Measurements from ENCODE around the gene CDC7.
"Not testable (repeated sequence)": the region's sequence is repeated elsewhere in the genome, so short reads cannot be mapped to it uniquely, and the experiment has no call there.

CDC7 gene

DNA sequence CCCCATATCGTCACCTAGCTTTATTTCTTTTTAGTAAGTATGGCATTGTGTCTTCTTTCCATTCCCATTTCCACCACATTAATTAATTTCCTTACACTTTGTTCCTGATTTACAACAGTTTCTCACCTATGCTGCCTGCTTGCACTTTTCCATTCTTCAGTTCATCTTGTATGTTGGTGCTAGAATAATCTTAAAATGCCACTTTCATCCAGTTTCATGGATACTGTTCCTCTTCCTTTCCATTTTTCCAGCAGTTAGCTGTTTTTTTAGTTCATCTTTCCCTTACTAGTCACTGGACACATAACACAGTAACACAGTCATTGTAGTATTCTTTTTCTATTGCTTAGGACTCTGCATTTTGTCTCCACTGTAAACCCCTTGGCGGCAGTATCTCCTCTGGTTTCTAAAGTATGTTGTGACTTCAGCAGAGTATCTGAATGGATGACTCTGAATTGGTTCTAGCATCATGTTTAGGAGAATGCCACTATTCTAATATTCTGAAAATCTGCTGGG is 2.1 kb downstream of the CDC7 start:
- peak overlapping the region in 1 of 2 donors; percentile 27 for H3K4me3 Mint-ChIP-seq
- no peaks in the 10 kb centered on the region for H3K27me3 Mint-ChIP-seq
- no peak for DNase-seq
- peaks cover 16% of the 10 kb centered on the region for H3K4me1 Mint-ChIP-seq
- H3K27ac Mint-ChIP-seq, result peak overlapping the region in 1 of 2 donors; percentile 40
- no peaks in the 10 kb centered on the region for H3K9me3 Mint-ChIP-seq
- no peak for ATAC-seq

DNA sequence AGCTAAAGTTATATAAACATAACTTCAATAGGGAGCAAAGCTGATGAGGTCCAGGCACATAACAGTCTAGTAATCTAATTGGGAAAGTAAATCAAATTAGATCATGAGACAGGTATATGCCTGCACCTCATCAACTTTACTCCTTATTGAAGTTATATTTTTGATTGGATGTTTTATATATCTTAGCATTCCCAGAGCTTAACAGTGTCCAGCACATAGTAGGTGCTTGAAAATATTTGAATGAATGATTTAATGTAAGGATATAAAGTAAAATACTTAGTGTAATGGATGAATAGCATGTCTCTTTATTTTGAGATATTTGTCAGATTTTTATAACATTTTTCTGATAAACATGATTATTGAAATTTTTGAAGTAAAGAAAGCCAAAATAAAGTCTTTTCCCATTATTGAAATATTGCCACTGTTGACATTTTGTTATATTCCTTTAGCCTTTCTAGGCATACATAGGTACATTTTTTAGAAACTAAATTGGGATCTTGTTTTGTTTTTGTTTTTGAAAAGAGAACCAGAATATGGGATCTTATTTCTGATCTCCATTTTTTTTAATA is 2.8 kb downstream of the CDC7 start:
- no peak overlapping the region for H3K27ac Mint-ChIP-seq

DNA sequence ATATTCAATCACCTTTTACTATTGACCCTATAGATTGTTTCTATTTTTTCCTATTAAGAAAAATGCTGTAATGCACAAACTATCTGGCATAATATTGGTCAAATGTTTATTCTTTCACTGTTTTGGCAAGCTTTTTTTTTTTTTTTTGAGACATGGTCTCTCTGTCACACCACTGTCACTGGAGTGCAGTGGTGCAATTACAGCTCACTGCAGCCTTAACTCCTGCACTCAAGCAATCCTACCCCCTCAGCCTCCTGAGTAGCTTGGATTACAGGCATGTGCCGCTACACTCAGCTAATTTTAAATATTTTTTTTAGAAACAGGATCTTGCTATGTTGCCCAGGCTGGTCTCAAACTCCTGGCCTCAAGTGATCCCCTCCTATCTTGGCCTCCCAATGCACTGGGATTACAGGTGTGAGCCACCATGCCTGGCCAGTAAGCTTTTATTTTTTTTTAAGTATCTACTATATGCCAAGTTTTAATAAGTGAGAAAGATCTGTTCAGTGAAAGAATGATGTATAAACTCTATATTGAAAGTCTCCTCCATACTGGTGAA is 3.4 kb downstream of the CDC7 start:
- Mint-ChIP-seq H3K4me3 (no peak overlapping the region), H3K9me3 (no peaks in the 10 kb centered on the region), H3K4me1 (peaks cover 16% of the 10 kb centered on the region), H3K27ac (no peak overlapping the region), H3K27me3 (no peaks in the 10 kb centered on the region)
- ATAC-seq (no peak), DNase-seq (no peak)

More for the DNA sequence above, 2.8 kb downstream of the CDC7 start:
- H3K27me3 Mint-ChIP-seq, result no peaks in the 10 kb centered on the region
- no peak for DNase-seq
- H3K4me3 Mint-ChIP-seq, result no peak overlapping the region
- peaks cover 16% of the 10 kb centered on the region for H3K4me1 Mint-ChIP-seq
- H3K9me3 Mint-ChIP-seq, result no peaks in the 10 kb centered on the region
- ATAC-seq, result no peak

DNA sequence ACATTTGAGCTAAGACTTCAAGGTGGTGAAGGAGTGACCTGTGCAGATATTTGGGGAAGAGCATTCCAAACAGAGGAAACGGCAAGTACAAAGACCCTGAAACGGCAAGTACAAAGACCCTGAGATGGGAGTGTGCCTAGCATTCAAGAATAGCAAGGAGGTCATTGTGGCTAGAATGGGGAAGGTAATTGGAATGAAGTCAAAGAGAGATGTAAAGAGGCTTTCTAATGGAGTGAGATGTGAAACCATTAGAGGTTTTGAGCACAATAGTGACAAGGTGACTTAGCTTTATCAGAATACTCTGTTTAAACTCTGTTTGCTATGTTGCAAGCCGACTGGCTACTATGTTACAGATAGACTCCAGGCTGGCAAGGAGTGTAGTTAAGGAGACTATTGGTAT is 4.4 kb downstream of the CDC7 start:
- no peaks in the 10 kb centered on the region for H3K9me3 Mint-ChIP-seq
- peaks cover 16% of the 10 kb centered on the region for H3K4me1 Mint-ChIP-seq
- no peak overlapping the region for H3K27ac Mint-ChIP-seq
- no peak overlapping the region for H3K4me3 Mint-ChIP-seq
- ATAC-seq (no peak), DNase-seq (no peak)
- no peaks in the 10 kb centered on the region for H3K27me3 Mint-ChIP-seq

DNA sequence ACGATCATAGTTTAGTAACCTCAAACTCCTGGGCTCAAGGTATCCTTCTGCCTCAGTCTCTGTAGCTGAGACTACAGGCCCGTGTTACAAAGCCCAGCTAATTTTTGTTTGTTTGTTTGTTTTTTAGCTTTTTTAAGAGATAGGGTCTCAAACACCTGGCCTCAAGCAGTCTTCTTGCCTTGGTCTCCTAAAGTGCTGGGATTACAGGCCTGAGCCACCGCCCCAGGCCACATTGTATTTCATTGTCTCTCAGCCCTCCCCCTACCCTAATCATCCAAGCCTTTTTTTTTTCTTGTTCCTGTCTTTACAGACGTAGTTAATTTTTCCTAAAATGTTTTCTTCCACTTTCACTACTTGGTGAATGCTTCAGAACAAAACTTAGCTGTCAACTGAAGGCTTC is 5.4 kb downstream of the CDC7 start:
- Mint-ChIP-seq H3K27ac (peak overlapping the region in 1 of 2 donors; percentile 14), H3K27me3 (no peaks in the 10 kb centered on the region), H3K4me3 (no peak overlapping the region), H3K4me1 (peaks cover 16% of the 10 kb centered on the region), H3K9me3 (no peaks in the 10 kb centered on the region)
- ATAC-seq (no peak), DNase-seq (no peak)

DNA sequence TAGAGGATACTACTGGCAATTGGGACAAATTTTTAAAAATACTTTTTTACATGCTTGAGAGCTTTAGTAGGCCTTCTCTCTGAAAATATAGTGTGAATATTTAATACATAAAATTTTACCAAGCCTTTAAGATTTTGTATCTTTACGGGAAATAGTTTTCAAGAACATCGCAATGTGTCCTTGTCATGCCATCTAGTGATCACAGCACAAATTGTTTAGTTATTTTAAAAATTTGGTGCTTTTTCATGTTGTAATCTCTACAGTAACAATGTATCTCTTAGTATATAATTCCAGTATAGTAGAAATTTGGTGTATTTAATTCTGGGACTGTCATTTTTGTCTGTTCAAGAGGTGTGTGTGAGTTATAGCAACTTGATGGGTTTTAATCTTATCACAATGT is 6.7 kb downstream of the CDC7 start:
- ATAC-seq (no peak), DNase-seq (no peak)
- Mint-ChIP-seq H3K4me1 (peaks cover 16% of the 10 kb centered on the region), H3K27ac (no peak overlapping the region), H3K4me3 (no peak overlapping the region), H3K9me3 (no peaks in the 10 kb centered on the region), H3K27me3 (no peaks in the 10 kb centered on the region)

DNA sequence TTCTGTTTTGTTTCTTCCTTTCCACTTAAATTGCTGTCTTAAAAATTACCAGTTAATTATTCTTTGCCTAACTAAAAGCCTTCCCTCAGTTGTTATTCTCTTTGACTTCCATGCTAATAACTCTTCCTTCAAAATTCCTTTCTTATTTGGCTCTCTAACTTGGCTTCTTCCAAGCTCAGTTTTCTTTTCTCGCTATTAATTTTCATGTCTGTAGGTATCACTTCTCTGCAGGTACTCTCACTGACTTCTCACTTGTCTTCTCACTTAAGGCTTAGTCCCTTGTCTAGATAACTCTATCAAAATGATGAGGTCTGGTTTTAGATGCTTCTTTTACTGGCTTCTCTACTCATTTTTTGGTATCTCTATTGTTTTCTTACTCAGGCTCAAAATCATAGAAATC is 10.1 kb downstream of the CDC7 start:
- Mint-ChIP-seq H3K27me3 (no peaks in the 10 kb centered on the region), H3K4me1 (no peaks in the 10 kb centered on the region), H3K27ac (no peak overlapping the region), H3K9me3 (no peaks in the 10 kb centered on the region), H3K4me3 (no peak overlapping the region)
- DNase-seq (no peak), ATAC-seq (no peak)

DNA sequence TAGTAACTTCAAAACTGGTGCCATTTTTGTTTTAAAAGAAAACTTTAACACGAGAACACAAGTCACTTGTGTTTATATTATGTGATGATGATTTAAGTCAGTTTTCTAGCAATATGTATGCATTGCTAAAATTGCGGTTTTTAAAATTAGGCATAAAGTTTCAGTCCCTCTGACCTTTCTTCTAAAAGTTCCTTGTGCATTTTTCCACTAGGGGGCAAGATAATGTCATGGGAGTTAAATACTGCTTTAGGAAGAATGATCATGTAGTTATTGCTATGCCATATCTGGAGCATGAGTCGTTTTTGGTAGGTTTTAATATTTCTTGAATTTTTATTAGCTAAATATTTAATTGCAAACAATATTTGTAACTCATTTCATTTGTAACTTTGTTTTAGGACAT is 10.7 kb downstream of the CDC7 start:
- ATAC-seq, result no peak
- Mint-ChIP-seq H3K27ac (no peak overlapping the region), H3K27me3 (no peaks in the 10 kb centered on the region), H3K4me1 (no peaks in the 10 kb centered on the region), H3K9me3 (no peaks in the 10 kb centered on the region), H3K4me3 (no peak overlapping the region)
- DNase-seq, result no peak

DNA sequence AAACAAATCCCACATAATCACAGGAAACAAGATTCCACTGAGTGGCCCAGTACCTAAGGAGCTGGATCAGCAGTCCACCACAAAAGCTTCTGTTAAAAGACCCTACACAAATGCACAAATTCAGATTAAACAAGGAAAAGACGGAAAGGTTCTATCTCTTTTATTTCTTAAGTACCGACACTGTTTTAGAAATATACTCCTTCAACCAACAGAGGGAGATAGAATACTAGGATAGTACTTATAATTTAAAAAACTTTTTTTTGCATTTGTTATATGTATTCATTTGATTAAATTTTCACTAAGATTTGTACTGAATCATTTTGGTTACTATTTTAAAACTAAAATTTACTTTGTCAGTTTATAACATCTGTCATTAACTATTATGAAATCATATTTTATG is 12.5 kb downstream of the CDC7 start:
- no peak overlapping the region for H3K4me3 Mint-ChIP-seq
- ATAC-seq (no peak), DNase-seq (no peak)
- no peak overlapping the region for H3K27ac Mint-ChIP-seq
- H3K9me3 Mint-ChIP-seq, result peaks cover 0 to 5% of the 10 kb centered on the region in 2 donors
- no peaks in the 10 kb centered on the region for H3K27me3 Mint-ChIP-seq
- no peaks in the 10 kb centered on the region for H3K4me1 Mint-ChIP-seq

DNA sequence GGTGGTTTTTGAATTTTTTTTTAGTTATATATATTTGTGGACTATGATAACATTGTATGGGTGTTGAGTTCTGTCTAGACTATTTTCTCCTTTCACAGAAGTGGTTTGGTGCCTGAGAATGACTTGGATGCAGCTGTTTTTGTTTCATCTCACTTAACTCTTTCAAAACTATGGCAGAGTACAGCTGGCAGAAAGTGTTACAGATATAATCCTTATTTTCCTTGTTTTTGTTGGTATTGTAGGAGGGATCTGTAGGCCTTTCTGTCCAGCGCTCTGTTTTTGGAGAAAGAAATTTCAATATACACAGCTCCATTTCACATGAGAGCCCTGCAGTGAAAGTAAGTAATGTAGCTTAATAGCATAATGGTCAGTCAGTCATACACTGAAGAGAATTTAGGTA is 13.1 kb downstream of the CDC7 start:
- no peaks in the 10 kb centered on the region for H3K27me3 Mint-ChIP-seq
- ATAC-seq (no peak), DNase-seq (no peak)
- H3K4me1 Mint-ChIP-seq, result no peaks in the 10 kb centered on the region
- H3K9me3 Mint-ChIP-seq, result peaks cover 0 to 5% of the 10 kb centered on the region in 2 donors
- H3K27ac Mint-ChIP-seq, result no peak overlapping the region
- H3K4me3 Mint-ChIP-seq, result no peak overlapping the region

DNA sequence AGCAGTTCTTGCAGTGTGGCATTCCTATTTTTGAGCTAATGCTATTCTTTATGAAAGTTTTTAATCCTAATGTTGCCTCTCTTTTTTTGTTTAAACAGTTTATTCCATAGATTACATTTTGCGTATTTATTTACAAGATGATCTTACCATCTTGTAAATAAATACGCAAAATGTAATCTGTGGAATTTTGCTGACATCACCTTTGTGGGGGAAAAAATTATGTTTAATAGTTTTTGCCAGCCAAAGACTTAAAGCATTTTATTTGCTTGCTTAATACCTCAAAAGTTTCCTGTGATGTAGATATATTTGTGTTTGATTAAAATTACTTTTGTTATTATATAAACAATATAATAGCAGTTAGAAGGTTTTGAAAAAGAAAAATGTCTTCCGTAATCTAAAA is 15.3 kb downstream of the CDC7 start:
- no peak for ATAC-seq
- no peak for DNase-seq
- Mint-ChIP-seq H3K27me3 (no peaks in the 10 kb centered on the region), H3K4me1 (peaks cover 7% of the 10 kb centered on the region), H3K27ac (no peak overlapping the region), H3K4me3 (no peak overlapping the region), H3K9me3 (peaks cover 0 to 5% of the 10 kb centered on the region in 2 donors)

DNA sequence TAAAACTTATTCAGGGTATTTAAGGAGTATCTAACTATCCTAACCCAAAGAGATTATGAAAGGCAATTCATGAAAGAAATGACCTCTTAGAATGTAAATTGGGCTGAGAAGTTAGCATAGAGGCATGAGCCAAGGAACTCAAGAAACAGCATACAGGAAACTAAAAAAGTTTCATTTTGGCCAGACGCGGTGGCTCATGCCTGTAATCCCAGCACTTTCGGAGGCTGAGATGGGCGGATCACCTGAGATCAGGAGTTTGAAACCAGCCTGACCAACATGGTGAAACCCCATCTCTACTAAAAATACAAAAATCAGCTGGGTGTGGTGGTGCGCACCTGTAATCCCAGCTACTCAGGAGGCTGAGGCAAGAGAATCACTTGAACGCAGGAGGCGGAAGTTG is 16.0 kb downstream of the CDC7 start:
- not testable (repeated sequence) for H3K4me3 Mint-ChIP-seq, H3K27me3 Mint-ChIP-seq, ATAC-seq, H3K9me3 Mint-ChIP-seq, H3K27ac Mint-ChIP-seq, DNase-seq
- H3K4me1 Mint-ChIP-seq, result peaks cover 13% of the 10 kb centered on the region

DNA sequence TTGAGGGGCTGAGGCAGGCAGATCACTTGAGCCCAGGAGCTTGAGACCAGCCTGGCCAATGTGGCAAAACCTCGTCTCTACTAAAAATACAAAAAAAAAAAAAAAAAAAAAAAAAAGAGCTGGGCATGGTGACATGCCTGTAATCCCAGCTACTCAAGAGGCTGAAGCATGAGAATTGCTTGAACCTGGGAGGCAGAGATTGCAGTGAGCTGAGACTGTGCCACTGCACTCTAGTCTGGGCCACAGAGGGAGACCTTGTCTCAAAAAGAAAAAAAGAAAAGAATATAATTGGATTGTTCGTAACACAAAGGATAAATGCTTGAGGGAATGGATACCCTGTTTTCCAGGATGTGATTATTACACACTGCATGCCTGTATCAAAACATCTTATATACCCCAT is 18.5 kb downstream of the CDC7 start:
- not testable (repeated sequence) for DNase-seq, ATAC-seq, H3K9me3 Mint-ChIP-seq, H3K27me3 Mint-ChIP-seq, H3K4me3 Mint-ChIP-seq, H3K27ac Mint-ChIP-seq
- peaks cover 37% of the 10 kb centered on the region for H3K4me1 Mint-ChIP-seq

DNA sequence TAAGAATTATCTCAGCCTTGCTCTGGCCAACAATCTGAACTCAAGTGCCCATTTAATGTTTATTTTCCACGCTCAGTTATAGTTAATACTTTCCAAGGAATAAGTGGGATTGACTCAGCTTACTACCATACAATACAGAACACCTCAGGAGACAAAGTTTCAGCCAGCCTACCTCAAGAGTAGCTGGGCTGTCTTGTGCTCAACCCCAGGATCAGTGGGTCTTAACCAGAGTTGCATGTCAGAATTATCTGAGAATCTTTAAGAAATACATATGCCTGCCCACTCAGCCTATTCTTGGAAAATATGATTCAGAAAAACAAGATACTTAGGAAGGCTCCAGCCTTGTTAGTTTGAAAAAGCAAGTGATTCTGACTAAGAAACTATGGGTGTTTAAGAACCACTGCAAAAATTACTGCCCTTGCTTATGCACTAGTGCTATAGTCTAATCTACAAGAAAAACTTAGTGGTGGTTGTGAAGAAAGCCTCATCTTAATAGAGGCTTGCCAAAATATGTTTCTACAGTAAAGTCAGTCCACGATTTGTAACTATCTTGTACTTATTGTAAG is 20.4 kb downstream of the CDC7 start:
- H3K27ac Mint-ChIP-seq, result no peak overlapping the region

DNA sequence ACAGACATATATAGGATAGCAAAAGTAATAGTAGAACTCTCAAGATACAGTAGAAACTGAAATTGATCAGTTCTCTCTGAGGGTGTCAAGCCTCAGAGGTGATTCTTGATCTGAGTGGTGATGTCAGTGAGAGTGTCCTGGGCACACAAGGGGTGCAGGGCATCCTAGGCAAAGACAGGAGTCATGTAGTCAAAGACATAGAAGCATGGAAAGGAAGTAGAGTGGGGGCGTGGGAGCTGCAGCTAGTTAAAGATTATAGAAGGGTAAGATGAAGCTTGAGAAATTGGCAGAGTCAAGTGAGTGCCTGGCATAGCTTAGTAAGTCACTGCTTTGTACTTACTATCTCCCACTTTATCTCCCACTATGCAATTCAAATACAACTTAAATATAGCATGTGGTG is 22.8 kb downstream of the CDC7 start:
- peak; percentile 99 for ATAC-seq
- H3K27ac Mint-ChIP-seq, result no peak overlapping the region
- no peak overlapping the region for H3K4me3 Mint-ChIP-seq

More for the DNA sequence above, 20.4 kb downstream of the CDC7 start:
- peaks cover 37% of the 10 kb centered on the region for H3K4me1 Mint-ChIP-seq
- DNase-seq (no peak), ATAC-seq (no peak)
- H3K4me3 Mint-ChIP-seq, result no peak overlapping the region
- H3K27me3 Mint-ChIP-seq, result no peaks in the 10 kb centered on the region
- H3K9me3 Mint-ChIP-seq, result peaks cover 0 to 5% of the 10 kb centered on the region in 2 donors

DNA sequence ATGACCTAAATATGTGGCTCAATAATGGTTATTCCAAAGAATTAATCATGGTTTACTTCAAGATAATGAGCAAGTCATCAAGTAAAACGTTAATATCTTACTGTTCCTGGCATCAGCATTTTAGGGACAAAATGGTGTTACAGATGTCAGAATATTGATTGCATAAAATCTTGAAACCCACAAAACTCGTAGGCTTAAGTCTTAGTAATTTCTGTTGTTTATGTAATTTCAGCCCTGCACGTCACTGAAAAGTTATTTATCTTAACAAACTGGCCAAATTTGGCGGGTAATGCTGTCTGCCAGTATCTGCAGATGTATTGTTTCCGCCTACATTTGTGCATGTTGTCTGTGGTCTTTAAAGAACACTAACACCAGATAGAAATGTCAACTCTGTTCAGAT is 25.8 kb downstream of the CDC7 start:
- no peak for ATAC-seq
- DNase-seq, result no peak

More for the DNA sequence above, 22.8 kb downstream of the CDC7 start:
- no peaks in the 10 kb centered on the region for H3K27me3 Mint-ChIP-seq
- no peaks in the 10 kb centered on the region for H3K9me3 Mint-ChIP-seq
- peak; percentile 23 to 50 for DNase-seq
- peaks cover 37% of the 10 kb centered on the region for H3K4me1 Mint-ChIP-seq

More for the DNA sequence above, 25.8 kb downstream of the CDC7 start:
- peaks cover 36% of the 10 kb centered on the region for H3K4me1 Mint-ChIP-seq
- H3K9me3 Mint-ChIP-seq, result no peaks in the 10 kb centered on the region
- H3K27ac Mint-ChIP-seq, result no peak overlapping the region
- no peaks in the 10 kb centered on the region for H3K27me3 Mint-ChIP-seq
- H3K4me3 Mint-ChIP-seq, result no peak overlapping the region
